Measurements from ENCODE around the gene MKRN2.
"Not testable (repeated sequence)": the region's sequence is repeated elsewhere in the genome, so short reads cannot be mapped to it uniquely, and the experiment has no call there.

The MKRN2 gene, protein sequence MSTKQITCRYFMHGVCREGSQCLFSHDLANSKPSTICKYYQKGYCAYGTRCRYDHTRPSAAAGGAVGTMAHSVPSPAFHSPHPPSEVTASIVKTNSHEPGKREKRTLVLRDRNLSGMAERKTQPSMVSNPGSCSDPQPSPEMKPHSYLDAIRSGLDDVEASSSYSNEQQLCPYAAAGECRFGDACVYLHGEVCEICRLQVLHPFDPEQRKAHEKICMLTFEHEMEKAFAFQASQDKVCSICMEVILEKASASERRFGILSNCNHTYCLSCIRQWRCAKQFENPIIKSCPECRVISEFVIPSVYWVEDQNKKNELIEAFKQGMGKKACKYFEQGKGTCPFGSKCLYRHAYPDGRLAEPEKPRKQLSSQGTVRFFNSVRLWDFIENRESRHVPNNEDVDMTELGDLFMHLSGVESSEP

DNA sequence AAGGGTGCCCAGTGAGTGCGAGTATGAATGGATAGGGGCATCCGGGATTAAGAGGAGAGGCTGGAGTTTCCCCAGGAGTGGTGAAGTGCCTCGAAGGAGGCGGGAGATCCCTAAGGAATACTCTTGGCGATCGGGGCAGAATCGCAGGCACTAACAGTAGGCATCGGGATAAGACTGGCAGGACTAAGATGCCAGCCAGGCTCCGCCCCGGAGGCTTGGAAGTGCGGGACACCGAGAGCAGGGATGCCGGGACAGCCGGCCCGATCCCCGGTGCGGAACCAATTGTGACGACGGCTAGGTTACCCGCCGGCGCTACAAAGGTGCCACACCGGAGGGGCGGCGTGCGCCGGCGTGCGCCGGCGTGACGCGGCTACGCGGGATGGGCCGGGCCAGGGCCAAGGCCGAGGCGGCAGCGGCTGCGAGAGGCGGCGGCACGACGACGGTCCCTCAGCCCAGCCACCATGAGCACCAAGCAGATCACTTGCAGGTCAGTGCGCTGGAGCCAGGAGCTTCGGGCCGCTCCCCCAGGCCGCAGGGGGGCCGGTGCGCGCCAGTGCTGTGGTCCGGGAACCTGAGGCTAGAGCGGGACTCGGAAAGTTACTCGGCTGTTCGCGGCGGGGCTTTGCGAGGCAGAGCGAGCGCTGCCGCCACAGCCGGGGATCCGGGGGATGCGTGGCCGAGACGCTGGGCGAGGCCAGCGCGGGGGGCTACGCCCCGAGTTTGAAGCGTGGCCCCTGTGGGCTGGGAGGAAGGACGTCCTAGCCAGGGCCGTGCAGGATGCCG, at the start of gene MKRN2:
Gene MKRN2, plus strand, starts transcription at position 398 of the 783 bp plus-strand sequence. Its CDS starts 64 bp downstream, at position 462.
- DNase-seq (ENCODE audit: low read depth, low spot score): peak; percentile 73

DNA sequence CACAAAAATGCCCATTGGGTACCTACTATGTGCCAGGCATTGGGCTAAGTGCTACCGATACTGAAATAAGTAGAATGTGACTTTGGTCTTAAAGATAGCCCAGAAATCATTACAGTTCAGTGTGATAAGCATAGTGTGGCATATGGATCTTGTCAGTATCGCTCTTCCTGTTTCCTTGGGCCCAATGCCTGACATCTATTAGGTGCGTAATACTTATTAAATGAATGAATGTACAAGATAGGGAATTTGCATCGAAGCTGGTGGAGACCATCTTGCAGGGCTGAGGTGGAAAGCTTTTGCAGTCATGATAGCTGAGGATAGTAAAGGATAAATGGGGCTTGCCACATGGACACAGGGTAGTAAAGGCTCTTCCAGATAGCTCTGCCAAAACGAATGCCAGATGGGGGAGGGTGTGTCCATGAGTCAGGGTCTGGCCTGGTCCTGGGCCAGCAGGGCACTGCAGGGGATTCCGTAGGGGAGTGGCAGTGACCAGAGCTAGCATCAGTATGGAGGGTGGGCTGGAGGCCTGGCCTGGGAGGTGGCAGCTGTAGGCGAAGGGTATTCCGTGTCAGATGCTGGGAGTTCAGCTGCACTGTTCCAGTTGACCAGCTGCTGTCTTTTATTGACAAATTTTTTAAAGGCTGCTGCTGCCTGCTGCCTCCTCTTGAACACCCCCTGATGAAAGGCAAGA, 49.2 kb upstream of the MKRN2 start:
- DNase-seq (ENCODE audit: low read depth, low spot score): no peak

DNA sequence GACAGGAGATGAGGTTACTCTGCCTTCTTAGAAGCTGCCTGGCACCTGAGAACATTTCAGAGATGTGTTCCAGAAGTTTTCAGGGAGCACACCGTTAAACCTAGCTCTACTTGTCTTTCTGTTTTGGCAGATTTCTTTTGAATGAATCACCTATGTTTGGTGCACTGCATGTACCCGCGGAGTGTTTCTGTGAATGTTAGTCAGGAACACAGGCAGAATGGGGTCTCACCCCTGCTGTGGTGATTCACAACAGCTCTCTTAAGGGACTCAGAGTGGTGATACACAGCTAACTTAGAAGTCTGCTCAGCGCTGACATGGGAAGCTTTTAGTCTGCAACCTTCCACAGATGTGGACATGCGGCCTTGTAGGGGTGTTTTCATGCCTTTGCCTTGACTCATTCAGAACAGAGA, 48.6 kb upstream of the MKRN2 start:
- no peak for DNase-seq (ENCODE audit: low read depth, low spot score)

DNA sequence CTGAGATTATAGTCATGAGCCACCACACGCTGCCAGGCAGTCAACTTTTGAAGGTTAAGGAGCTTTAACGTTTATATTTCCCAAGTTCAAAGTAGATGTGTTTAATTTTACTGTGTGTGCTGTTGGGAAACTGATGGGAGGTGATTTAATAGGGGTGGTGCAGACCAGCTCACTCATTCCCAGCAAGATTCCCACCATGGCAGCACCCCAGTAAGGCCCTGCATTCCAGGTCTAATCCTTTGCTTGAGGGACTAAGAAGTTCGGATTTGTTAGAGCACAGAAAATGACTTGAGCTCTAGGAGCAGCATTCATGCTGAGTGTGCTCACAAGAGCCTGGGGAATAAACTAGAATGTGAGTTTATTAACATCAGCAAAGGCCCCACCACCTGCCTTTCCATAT, 47.4 kb upstream of the MKRN2 start:
- no peak for DNase-seq (ENCODE audit: low read depth, low spot score)

DNA sequence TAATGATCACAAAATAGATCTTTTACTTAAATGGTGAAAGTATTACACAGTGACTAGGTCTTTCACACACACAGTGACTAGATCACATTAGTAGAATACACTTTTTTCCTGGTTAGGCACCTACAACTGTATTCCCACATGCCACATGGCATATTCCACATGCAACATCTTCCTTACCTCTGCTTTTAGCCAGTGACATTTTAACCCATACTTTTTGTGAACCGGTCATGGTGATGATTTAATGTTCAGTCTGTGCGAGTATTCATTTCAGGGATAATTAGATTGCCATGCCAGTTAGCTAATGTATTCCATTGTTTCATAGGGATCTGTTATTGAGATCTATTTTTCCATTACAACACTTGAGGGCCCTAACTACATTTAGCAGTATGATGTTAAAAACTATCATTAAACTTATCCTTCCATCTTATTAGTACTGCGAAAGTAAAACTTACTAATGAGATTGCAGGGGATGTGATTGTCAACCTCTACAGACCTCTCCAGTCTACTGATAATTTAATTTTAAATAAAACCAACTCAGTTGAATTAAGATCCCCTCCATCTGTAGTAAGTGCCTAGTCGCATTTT, 44.3 kb upstream of the MKRN2 start:
- DNase-seq (ENCODE audit: low read depth, low spot score): no peak

DNA sequence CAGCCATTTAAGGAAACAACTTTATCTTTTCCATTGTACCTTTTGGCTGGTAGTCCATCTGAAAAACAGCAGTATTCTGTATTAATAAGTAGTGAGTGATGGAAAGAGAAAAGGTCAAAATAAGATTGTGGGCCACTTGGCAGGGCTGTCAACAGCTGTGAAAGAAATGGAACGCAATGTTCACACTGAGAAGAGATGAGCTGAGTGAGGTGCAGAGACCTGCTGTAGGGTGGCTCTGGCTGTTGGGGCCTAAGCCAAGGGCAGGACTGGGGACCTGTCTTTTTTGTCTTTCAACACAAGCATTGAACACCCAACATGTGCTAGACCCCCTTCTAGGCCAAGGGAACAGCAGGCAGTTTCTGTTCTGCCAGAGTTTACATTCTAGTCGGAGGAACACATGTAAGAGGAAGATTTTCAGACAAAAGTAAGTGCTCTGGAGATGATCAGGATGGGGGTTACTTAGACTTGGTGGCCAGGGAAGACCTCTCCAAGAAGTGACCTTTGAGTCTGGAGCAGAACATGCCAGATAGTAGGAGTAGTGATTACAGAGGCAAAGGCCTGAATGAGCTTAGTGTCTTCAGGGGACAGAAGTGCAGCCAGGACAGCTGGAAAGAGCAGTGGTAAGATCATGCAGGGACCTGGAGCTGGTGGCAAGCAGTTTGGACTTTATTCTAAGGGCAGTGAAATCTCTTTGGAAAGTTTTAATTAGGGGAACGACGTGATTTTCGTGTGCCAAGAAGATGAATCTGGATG, 43.0 kb upstream of the MKRN2 start:
- no peak for DNase-seq (ENCODE audit: low read depth, low spot score)

DNA sequence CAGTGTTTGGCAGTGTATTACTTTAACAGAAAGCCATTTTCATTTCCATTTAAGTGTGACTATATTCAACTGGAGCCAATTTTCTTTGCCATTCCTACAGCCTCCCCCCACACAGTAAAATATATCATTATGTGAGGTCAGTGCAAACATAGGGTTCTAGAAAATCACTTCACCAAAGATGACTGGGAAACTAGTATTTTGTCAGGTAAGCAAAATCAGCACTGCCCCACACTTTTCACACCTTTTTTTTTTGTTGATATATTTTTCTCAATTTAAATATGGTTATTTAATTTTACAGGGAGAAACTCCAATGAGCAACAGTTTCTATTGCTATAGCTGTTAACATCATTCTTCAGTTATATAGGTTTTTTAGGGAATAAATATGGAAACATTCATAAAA, 41.3 kb upstream of the MKRN2 start:
- no peak for DNase-seq (ENCODE audit: low read depth, low spot score)

DNA sequence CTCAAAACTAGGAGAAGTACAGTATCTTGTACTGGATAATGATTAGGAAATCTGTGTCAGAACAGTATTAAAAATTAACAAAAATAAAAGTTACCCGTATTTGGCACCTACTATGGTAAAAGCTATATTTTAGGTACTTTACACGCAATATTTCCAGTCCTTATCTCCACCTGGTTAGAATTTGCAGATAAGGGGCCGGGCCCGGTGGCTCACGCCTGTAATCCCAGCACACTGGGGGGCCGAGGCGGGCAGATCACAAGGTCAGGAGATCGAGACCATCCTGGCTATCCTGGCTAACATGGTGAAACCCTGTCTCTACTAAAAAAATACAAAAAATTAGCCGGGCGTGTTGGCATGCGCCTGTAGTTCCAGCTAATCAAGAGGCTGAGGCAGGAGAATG, 40.0 kb upstream of the MKRN2 start:
- DNase-seq (ENCODE audit: low read depth, low spot score): no peak

DNA sequence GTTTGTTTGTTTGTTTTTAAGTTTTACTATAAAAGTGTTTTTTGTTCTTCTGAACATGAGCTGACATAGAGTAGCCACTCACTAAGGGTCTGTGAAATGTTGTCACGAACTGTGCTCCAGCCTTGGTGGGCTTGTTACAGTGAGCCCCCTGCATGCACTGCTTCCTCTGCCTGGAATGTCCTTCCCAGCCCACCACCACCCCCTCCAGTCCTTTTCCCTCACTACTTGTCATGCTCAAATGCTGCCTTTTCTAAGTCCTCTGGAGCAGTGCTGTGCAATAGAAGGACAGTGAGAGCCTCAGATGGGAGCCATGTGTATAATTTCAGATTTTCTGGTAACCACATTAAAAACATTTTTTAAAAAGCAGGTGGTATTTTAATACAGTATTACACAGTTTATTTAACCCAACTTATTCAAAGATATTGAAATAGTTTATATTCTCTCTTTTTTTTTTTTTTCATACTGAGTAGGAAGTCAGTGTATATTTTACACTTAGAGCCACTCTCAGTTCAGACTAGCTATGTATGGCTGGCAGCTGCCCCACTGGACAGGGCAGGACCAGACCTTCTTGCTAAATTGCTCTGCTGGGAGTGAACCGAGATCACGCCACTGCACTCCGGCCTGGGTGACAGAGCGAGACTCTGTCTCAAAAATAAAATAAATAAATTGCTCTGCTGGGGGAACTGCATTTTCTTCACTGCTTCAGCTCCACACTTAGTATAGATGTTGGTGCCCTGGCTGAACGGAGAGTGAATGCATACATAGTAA, 38.4 kb upstream of the MKRN2 start:
- DNase-seq (ENCODE audit: low read depth, low spot score): no peak

DNA sequence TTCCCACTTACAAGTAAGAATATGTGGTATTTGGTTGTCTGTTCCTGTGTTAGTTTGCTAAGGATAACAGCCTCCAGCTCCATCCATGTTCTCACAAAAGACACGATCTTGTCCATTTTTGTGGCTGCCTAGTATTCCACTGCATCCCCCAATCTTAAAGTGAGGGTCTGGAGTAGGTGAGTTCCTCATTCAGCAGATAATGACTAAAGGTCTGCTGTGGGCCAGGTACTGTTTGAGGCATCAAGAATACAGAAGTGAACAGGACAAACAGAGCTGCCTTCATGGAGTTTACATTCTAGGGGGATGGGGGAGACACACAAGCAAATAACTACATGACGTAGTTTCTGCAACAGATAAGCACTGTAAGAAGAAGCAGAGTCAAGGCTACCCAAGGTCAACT, 35.9 kb upstream of the MKRN2 start:
- DNase-seq (ENCODE audit: low read depth, low spot score): no peak

DNA sequence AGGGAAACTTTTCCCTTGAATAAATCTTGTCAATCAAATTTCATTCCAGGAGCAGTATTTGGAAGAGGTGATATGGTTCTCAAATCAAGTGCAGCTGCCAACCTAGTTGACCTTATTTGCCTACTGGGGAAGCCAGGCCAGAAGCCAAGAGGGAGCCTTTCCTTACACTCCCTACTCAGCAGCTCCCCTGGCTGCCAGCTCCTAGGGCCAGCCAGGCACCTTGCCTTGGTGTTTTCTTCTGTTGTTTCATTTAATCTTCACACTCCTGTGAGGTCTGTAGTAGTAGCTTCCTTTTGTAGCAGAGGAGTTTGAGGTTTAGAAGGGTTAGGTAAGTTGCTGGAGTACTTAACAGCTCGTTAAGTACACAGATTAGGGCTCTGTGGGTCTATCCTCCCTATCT, 34.2 kb upstream of the MKRN2 start:
- no peak for DNase-seq (ENCODE audit: low read depth, low spot score)

DNA sequence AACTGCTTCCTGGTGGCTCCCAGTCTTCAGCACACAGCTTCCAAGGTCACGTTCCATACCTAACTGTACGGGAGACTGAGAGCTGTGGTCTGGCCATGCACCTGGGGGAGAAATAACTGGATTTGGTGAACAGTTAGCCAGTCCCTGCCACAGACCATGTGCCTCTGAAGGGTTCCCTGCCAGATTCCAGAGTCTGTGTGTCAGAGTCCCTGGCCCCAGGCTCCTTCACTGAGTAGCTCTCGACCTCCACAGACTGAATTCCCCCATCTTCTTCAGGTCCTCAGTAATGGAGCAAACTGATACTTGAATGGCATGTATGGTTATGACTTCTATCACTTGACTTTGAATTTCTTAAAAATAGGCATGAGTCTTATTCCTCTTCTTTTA, 29.1 kb upstream of the MKRN2 start:
- DNase-seq (ENCODE audit: low read depth, low spot score): no peak

DNA sequence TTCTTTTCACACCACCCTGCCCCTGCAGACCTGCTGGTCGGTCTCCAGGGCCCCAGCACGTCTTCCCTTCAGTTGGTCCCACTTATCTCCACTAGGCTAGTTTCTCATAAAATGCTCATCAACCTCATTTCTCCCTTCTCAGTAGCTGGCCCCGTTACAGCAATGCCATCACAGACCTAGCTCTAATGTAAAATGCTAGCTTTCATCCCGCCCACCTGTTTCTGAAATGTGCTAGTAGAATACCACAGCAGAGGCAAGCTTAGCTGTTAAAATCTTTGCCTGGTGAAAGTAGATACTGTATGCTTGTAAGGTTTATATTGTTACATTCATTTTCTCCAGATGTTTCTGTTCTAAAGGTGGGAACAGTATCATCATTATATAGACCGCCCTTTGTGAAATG, 24.7 kb upstream of the MKRN2 start:
- no peak for DNase-seq (ENCODE audit: low read depth, low spot score)

DNA sequence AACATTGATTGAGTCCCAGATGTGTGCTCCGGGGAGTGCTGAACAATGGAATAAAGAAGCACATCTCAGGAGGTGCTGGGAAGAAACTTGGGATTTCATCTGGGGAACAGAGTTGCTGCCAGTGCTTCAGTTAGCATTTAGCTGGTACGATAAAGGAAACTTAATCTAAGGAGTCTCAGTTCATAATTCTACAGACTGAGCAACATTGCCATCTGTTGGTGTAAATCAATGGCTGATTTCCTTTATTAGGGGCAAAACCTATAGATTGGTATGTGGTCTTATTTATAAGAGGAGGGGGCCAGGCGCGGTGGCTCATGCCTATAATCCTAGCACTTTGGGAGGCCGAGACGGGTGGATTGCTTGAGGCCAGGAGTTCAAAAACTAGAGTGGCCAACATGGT, 20.5 kb upstream of the MKRN2 start:
- no peak for DNase-seq (ENCODE audit: low read depth, low spot score)

DNA sequence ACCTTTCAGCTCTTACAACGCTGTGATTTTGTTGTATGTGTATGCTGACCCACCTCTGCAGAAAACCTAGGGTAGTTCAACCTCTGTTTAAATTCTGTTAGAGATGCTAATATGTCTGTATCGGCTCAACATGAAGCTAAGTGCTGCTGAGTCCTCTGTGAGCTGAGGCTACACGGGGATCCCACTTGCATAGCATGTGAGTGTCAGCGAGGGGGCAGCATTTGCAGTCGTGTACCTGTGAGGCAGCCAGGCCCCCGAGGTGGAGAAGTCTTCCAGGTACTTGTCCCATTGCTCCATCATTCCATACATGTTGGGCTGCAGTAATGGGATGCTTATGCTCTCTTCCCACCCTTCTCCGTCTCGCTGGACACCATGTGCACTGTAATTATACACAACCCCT, 15.3 kb upstream of the MKRN2 start:
- DNase-seq (ENCODE audit: low read depth, low spot score): no peak

DNA sequence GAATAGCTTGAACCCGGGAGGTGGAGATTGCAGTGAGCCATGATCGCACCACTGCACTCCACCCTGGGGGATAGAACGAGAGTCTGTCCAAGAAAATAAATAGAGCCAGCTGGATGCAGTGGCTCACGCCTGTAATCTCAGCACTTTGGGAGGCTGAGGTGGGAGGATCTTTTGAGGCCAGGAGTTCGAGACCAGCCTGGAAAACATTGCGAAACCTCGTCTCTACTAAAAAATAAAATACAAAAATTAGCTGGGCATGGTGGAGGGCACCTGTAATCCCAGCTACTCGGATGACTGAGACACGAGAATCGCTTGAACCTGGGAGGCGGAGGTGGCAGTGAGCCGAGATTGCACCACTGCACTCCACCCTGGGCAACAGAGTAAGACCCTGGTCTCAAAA, 13.4 kb upstream of the MKRN2 start:
- DNase-seq (ENCODE audit: low read depth, low spot score): not testable (repeated sequence)

DNA sequence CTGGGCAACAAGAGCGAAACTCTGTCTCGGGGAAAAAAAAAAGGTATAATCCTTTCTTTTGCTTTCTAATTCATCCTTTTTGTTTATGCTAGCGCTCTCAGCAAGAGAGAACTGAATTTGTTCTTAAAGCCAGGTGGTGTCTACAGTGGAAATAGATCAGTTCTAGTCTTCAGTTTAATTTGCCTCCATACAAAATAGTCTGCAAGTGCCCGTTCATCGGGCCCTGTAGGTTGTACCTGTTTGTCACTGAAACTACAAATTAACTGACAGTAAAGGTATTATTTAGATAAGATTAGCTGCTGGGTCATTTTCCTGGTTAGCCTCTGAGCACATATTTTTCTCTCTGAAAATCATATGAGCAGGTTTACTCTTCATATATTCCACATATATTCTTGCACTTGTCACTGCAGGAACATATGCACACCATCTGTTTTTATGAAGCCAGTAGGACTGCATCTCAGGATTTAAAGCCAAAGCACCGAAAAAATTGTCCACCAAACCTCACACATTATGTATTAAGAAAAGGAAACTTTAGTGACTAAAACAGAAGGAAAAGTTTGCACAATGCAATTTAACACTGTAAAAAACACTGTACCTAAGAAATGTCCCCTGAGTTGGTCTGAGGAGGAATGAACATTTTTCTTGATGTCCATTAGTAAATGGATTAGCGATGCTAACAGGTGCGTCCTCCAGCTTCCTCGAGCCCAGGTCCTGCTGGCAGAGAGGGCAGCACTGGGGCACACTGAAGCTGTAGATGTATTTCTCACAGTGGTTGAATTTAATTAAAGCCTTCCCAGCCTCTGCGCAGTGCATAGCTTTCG, 12.0 kb upstream of the MKRN2 start:
- DNase-seq (ENCODE audit: low read depth, low spot score): no peak

DNA sequence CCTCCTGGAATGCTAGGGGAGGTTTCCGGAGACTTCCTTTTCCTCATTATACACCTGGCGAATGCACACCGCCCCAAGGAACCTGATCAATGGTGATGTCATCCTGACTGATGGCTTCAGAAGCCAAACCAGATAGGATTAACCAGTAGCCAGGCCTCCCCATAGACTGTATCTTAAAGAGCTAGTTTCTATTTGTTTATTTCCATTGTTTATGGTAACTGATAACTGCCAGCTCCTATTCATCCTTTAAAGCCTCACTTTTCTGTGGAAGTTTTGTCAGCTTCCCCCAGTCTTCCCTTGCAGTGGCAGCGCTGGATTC, 11.5 kb upstream of the MKRN2 start, which contains the start of gene MKRN2OS:
Gene MKRN2OS, minus strand, starts transcription at position 27 of the 319 bp plus-strand sequence. CDS start 35 bp downstream, outside the sequence.
- DNase-seq (ENCODE audit: low read depth, low spot score): no peak

DNA sequence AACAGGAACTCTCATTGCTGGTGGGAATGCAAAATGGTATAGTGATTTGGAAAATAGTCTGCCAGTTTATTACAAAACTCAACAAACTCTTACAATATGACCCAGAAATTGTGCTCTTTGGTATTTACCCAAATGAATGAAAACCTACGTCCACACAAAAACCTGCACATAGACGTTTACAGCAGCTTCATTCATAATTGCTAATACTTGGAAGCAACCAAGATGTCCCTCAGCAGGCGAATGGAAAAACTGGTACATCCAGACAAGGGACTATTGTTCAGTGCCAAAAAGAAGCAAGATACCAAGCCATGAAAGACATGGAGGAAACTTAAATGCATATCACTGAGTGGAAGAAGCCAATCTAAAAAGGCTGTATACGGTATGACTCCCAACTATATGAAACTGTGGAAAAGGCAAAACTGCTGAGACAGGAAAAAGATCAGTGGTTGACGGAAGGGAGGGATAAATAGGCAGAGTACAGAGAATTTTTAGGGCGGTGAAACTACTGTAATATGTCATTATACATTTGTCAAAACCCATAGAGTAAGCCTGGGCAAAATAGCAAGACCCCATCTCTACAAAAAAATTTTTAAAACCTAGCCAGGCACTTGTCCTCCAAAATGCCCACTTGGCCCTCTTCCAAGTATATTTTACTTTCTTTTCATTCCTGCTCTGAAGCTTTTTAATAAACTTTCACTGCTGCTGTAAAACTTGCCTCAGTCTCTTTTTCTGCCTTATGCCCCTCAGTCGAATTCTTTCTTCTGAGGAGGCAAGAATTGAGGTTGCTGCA, 6.7 kb upstream of the MKRN2 start:
- no peak for DNase-seq (ENCODE audit: low read depth, low spot score)
